G401 (cell line): ENCODE measurements around the gene ACTN4. TPM values are rescaled to one million over a fixed set of nuclear protein-coding genes. Genes with fewer than 3 reads are reported as not detected.

Experiments
- DNase-seq: peaks from one replicate; pipeline ENCODE4 v3.0.0-alpha.2; 2015; ENCODE audit warnings: low spot score
- in situ Hi-C: cut with HindIII; loops from 2 replicates; pipeline ENCODE4 v1.10.0; 2016; ENCODE audit warnings: low sequenced_read_pairs, mixed read lengths
- total RNA-seq: library from RNA; depleted of rRNA; stranded (reverse); fragments of >200 nt; shearing (Covaris generic); gene quantifications from 2 replicates; pipeline ENCODE4 v1.2.3, GENCODE V29; 2014

ACTN4 gene
- total RNA-seq, 1 experiment from 2014 or later: 182 TPM

- in situ Hi-C loops: no loop called here
- no peak for DNase-seq
Observed at GRCh38 chr19:38674388-38675171, 27.1 kb downstream of the ACTN4 start.

GRCh38 chr19:38675611-38676010, 28.2 kb downstream of the ACTN4 start:
- DNase-seq: no peak
- in situ Hi-C loops: no loop called here

- in situ Hi-C loops: no loop called here
- DNase-seq: no peak
Observed at GRCh38 chr19:38676023-38676877, 28.8 kb downstream of the ACTN4 start.

- no peak for DNase-seq
- in situ Hi-C loops: no loop called here
Observed at GRCh38 chr19:38676878-38677646, 29.6 kb downstream of the ACTN4 start.

GRCh38 chr19:38678217-38678890, 30.9 kb downstream of the ACTN4 start:
- in situ Hi-C loops: no loop called here
- DNase-seq: no peak

GRCh38 chr19:38678891-38679494, 31.5 kb downstream of the ACTN4 start:
- in situ Hi-C loops: no loop called here

GRCh38 chr19:38679839-38680238, 32.4 kb downstream of the ACTN4 start:
- no peak for DNase-seq
- in situ Hi-C loops: no loop called here

More at GRCh38 chr19:38678891-38679494, 31.5 kb downstream of the ACTN4 start:
- no peak for DNase-seq

GRCh38 chr19:38682195-38682867, 34.9 kb downstream of the ACTN4 start:
- no peak for DNase-seq
- in situ Hi-C loops: no loop called here

- no peak for DNase-seq
- in situ Hi-C loops: no loop called here
Observed at GRCh38 chr19:38682872-38683392, 35.5 kb downstream of the ACTN4 start.

- in situ Hi-C loops: no loop called here
- DNase-seq: peak; percentile 46
Observed at GRCh38 chr19:38683393-38684077, 36.1 kb downstream of the ACTN4 start.

- in situ Hi-C loops: no loop called here
- no peak for DNase-seq
Observed at GRCh38 chr19:38684078-38684861, 36.8 kb downstream of the ACTN4 start.

GRCh38 chr19:38684862-38685665, 37.6 kb downstream of the ACTN4 start:
- in situ Hi-C loops: no loop called here
- no peak for DNase-seq

GRCh38 chr19:38685666-38686529, 38.4 kb downstream of the ACTN4 start:
- peak; percentile 36 for DNase-seq

GRCh38 chr19:38686530-38686888, 39.1 kb downstream of the ACTN4 start:
- in situ Hi-C loops: no loop called here
- DNase-seq: no peak

More at GRCh38 chr19:38685666-38686529, 38.4 kb downstream of the ACTN4 start:
- in situ Hi-C loops: no loop called here

- in situ Hi-C loops: no loop called here
- no peak for DNase-seq
Observed at GRCh38 chr19:38687837-38688378, 40.5 kb downstream of the ACTN4 start.
